ENCODE results near the gene MDGA2. TPM values are rescaled to one million over a fixed set of nuclear protein-coding genes. Genes with fewer than 3 reads are reported as not detected.

Gene MDGA2
- total and polyA plus RNA-seq, 2 of the 8 experiments (the other 6 are each of a cell fraction or from before 2014, with no cell fraction given), result 0.11 to 0.69 TPM

DNA sequence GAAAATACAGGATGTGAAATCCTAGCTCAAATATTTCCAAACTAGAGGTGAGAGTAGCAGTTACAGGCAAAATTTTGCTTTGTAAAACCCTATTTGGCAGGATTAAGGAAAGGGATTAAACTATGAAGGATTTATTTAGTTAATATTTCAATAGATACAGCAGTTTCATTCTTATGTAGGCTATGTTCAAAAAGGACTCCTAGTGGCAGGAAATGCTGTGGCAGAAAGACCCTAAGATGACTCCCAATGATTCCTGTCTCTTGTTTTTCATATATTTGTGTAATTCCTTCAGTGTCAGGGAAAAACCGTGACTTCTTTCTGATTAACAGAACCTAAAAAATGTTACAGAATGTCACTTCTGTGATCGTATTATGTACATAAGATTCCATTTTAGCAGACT is 724.3 kb downstream of the MDGA2 start:
- Histone ChIP-seq H3K18ac (ENCODE audit: extremely low read depth, low read length) (no peak overlapping the region), H3K14ac (ENCODE audit: insufficient read length) (no peak overlapping the region), H4K8ac (ENCODE audit: extremely low read depth, insufficient read depth, low read length) (no peak overlapping the region), H4K91ac (replicated peaks; ENCODE audit: insufficient read length, low read length) (no peak overlapping the region), H3K9me3 (ENCODE audit: insufficient read depth in 2 of 2, low read depth in 1 of 2, low read length in 1 of 2) (peaks cover 4 to 13% of the 10 kb centered on the region in 2 experiments; a peak in 2 of 4 replicates), H4K20me1 (replicated peaks in 1 of 2; ENCODE audit: control insufficient read depth in 1 of 2, insufficient read depth in 2 of 2, low read length in 2 of 2) (no peaks in the 10 kb centered on the region), H3K4me2 (ENCODE audit: insufficient read depth in 1 of 2, low read depth in 2 of 2, low read length in 2 of 2) (no peak overlapping the region), H3K27me3 (replicated peaks in 1 of 4; ENCODE audit: control insufficient read depth in 3 of 4, extremely low read depth in 1 of 4, insufficient read depth in 3 of 4, low read length in 3 of 4) (no peaks in the 10 kb centered on the region), H3K9ac (replicated peaks in 1 of 4; ENCODE audit: extremely low read depth in 1 of 4, low read depth in 3 of 4, low read length in 3 of 4) (no peak overlapping the region), H2AK5ac (ENCODE audit: low read depth, low read length) (no peak overlapping the region), H3K23me2 (ENCODE audit: low read depth, low read length) (no peaks in the 10 kb centered on the region), H4K5ac (ENCODE audit: insufficient read length, low read depth, low read length) (no peak overlapping the region), H2BK12ac (ENCODE audit: low read depth, low read length) (no peak overlapping the region), H2BK15ac (ENCODE audit: low read length) (no peak overlapping the region), H3K79me2 (ENCODE audit: control insufficient read depth in 1 of 2, insufficient read depth in 2 of 2, low read length in 2 of 2) (no peaks in the 10 kb centered on the region), H3K56ac (replicated peaks; ENCODE audit: insufficient read length, low read depth, low read length) (no peak overlapping the region), H2AFZ (ENCODE audit: low read length) (0 out of 2 replicates have a peak overlapping the region, but pooled peaks have one; percentile 48), H3K36me3 (ENCODE audit: control insufficient read depth in 2 of 4, insufficient read depth in 4 of 4, low read length in 3 of 4) (no peaks in the 10 kb centered on the region), H3K4ac (replicated peaks; ENCODE audit: insufficient read length, low read depth, low read length) (no peak overlapping the region), H3K4me3 (ENCODE audit: extremely low read depth in 1 of 4, insufficient read depth in 2 of 4, low read depth in 3 of 4, low read length in 4 of 4) (no peak overlapping the region), H3K4me1 (replicated peaks in 1 of 4; ENCODE audit: control insufficient read depth in 3 of 4, insufficient read depth in 4 of 4, low read length in 3 of 4) (no peaks in the 10 kb centered on the region), H3K27ac (ENCODE audit: low read depth, low read length) (no peak overlapping the region), H2BK20ac (ENCODE audit: low read length) (no peak overlapping the region), H3K79me1 (ENCODE audit: low read depth, low read length) (no peaks in the 10 kb centered on the region), H2BK120ac (replicated peaks; ENCODE audit: low read depth, low read length) (no peak overlapping the region), H3K23ac (ENCODE audit: insufficient read length) (no peak overlapping the region), H2BK5ac (ENCODE audit: low read depth, low read length) (no peak overlapping the region)
- ChIA-PET CTCF (ENCODE audit: partially characterized antibody) (interaction anchor here (1.6 to 1.8 kb wide), 2 partner anchors 11 to 13 kb away, joined by 4 to 8 read pairs; no protein-coding TSS in a partner anchor), POLR2A (ENCODE audit: partially characterized antibody) (no interaction called here)
- FAIRE-seq (no peak), DNase-seq (ENCODE audit: low read depth in 1 of 2, low spot score in 2 of 2) (no peak)
- TF ChIP-seq, protein P1, sequence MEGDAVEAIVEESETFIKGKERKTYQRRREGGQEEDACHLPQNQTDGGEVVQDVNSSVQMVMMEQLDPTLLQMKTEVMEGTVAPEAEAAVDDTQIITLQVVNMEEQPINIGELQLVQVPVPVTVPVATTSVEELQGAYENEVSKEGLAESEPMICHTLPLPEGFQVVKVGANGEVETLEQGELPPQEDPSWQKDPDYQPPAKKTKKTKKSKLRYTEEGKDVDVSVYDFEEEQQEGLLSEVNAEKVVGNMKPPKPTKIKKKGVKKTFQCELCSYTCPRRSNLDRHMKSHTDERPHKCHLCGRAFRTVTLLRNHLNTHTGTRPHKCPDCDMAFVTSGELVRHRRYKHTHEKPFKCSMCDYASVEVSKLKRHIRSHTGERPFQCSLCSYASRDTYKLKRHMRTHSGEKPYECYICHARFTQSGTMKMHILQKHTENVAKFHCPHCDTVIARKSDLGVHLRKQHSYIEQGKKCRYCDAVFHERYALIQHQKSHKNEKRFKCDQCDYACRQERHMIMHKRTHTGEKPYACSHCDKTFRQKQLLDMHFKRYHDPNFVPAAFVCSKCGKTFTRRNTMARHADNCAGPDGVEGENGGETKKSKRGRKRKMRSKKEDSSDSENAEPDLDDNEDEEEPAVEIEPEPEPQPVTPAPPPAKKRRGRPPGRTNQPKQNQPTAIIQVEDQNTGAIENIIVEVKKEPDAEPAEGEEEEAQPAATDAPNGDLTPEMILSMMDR (IDR thresholded peaks at IDR 0.05; ENCODE audit: control extremely low read depth in 1 of 3, insufficient read depth in 1 of 3, low read depth in 1 of 3, low read length in 3 of 3), result peak in 1 of 3 experiments; percentile 13; a peak in 1 of 4 replicates
- TF ChIP-seq, protein P2, sequence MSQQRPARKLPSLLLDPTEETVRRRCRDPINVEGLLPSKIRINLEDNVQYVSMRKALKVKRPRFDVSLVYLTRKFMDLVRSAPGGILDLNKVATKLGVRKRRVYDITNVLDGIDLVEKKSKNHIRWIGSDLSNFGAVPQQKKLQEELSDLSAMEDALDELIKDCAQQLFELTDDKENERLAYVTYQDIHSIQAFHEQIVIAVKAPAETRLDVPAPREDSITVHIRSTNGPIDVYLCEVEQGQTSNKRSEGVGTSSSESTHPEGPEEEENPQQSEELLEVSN (IDR thresholded peaks at IDR 0.05), result no peak
- 90% methylated on average over 2 of the region's 2 CpGs; no CpG with 5 or more reads in 1 of the 2 experiments for WGBS, 2 experiments (ENCODE audit: extremely low coverage in 1 of 2, insufficient coverage in 1 of 2, insufficient read length in 1 of 2, insufficient replicate concordance in 2 of 2, low coverage in 1 of 2, low lambda C conversion rate in 2 of 2, missing lambda C conversion rate in 1 of 2)

Measured in H1 (cell line).